SU-DHL-6 (cell line): Measurements from ENCODE around the gene G0S2.

Experiments
- H2AFZ ChIP-seq: fragments of 200-600 bp; sonication (generic); 2 replicates; pipeline ENCODE4 v1.6.1; 2014; ENCODE audit warnings: low read depth, mild to moderate bottlenecking, moderate library complexity, mixed read lengths, antibody characterized with exemption, low read length; ENCODE audit not compliant: severe bottlenecking
- H3F3A ChIP-seq: fragments of 200-600 bp; shearing (Covaris generic); 2 replicates; pipeline ENCODE4 v1.6.0; 2016; ENCODE audit warnings: antibody characterized with exemption, mild to moderate bottlenecking; ENCODE audit not compliant: insufficient read depth
- H3K27ac ChIP-seq: fragments of 200-600 bp; sonication (generic); 2 replicates; pipeline ENCODE4 v1.5.1; 2016; ENCODE audit warnings: low read depth, mild to moderate bottlenecking, low read length, moderate library complexity, mixed read lengths
- H3K27me3 ChIP-seq: fragments of 200-600 bp; sonication (generic), shearing (Covaris generic); 2 replicates; pipeline ENCODE4 v1.6.0; 2014; ENCODE audit warnings: mild to moderate bottlenecking, low read length
- H3K36me3 ChIP-seq: fragments of 200-600 bp; sonication (generic); 2 replicates; pipeline ENCODE4 v1.6.1; 2014; ENCODE audit warnings: mild to moderate bottlenecking, low read length, mixed read lengths
- H3K4me2 ChIP-seq: fragments of 300-600, 200-600 bp; shearing (Covaris generic), sonication (generic); 2 replicates; pipeline ENCODE4 v1.6.0; 2014; ENCODE audit warnings: low read length, low read depth, mild to moderate bottlenecking; ENCODE audit not compliant: poor library complexity, severe bottlenecking
- H3K4me3 ChIP-seq: fragments of 200-600 bp; sonication (generic); 2 replicates; pipeline ENCODE4 v1.5.1; 2014; ENCODE audit warnings: antibody characterized with exemption, low read length, mild to moderate bottlenecking, mixed read lengths; ENCODE audit not compliant: insufficient read depth, poor library complexity, severe bottlenecking
- H3K79me2 ChIP-seq: fragments of 200-600 bp; sonication (generic); 2 replicates; pipeline ENCODE4 v1.6.1; 2014; ENCODE audit warnings: mild to moderate bottlenecking, low read length, moderate library complexity; ENCODE audit not compliant: insufficient read depth
- H3K9ac ChIP-seq: fragments of 200-600 bp; sonication (generic); 2 replicates; pipeline ENCODE4 v1.7.0; 2014; ENCODE audit warnings: mild to moderate bottlenecking, low read length
- H3K9me2 ChIP-seq: fragments of 200-600 bp; sonication (generic); replicated peaks from 2 replicates; pipeline ENCODE4 v1.6.1; 2014; ENCODE audit warnings: low read length; ENCODE audit not compliant: insufficient read depth
- H3K9me3 ChIP-seq: fragments of 200-600 bp; sonication (generic); 2 replicates; pipeline ENCODE4 v1.6.1; 2014; ENCODE audit warnings: low read length, mixed read lengths; ENCODE audit not compliant: insufficient read depth
- H4K20me1 ChIP-seq: fragments of 200-600 bp; sonication (generic); 2 replicates; pipeline ENCODE4 v1.6.1; 2014; ENCODE audit warnings: low read depth, mild to moderate bottlenecking, antibody characterized with exemption, low read length, moderate library complexity, mixed read lengths
- CTCF ChIP-seq: fragments of 200-600 bp; sonication (generic); IDR thresholded peaks from one replicate; pipeline ENCODE4 v1.5.1; 2017; ENCODE audit warnings: antibody characterized with exemption, mild to moderate bottlenecking, low read length, moderate library complexity; ENCODE audit not compliant: insufficient read depth, poor library complexity, severe bottlenecking
- EZH2phosphoT487 ChIP-seq: fragments of 200-600 bp; sonication (generic), shearing (Covaris generic); conservative IDR thresholded peaks from 2 replicates; pipeline ENCODE4 v1.6.1; 2018; ENCODE audit warnings: mild to moderate bottlenecking, antibody characterized with exemption, low read length, moderate library complexity, mixed read lengths

G0S2 gene

GRCh38 chr1:209650454-209650853 is 24.8 kb upstream of the G0S2 start:
- Histone ChIP-seq H3K27ac (no peak overlapping the region), H2AFZ (no peak overlapping the region), H3K9ac (no peak overlapping the region), H3K79me2 (no peaks in the 10 kb centered on the region), H3K9me2 (no peaks in the 10 kb centered on the region), H3K27me3 (no peaks in the 10 kb centered on the region), H3K36me3 (no peaks in the 10 kb centered on the region), H3K4me2 (no peak overlapping the region), H3K4me3 (no peak overlapping the region), H4K20me1 (no peaks in the 10 kb centered on the region), H3F3A (no peaks in the 10 kb centered on the region), H3K9me3 (no peaks in the 10 kb centered on the region)
- TF ChIP-seq CTCF (no peak), EZH2phosphoT487 (no peak)

- no peaks in the 10 kb centered on the region for H3F3A ChIP-seq
- TF ChIP-seq CTCF (no peak), EZH2phosphoT487 (no peak)
- H3K27ac ChIP-seq = no peak overlapping the region
- H3K9ac ChIP-seq = no peak overlapping the region
- no peak overlapping the region for H3K4me2 ChIP-seq
- no peak overlapping the region for H3K4me3 ChIP-seq
- H4K20me1 ChIP-seq = no peaks in the 10 kb centered on the region
- no peak overlapping the region for H2AFZ ChIP-seq
- no peaks in the 10 kb centered on the region for H3K9me2 ChIP-seq
- no peaks in the 10 kb centered on the region for H3K36me3 ChIP-seq
- no peaks in the 10 kb centered on the region for H3K9me3 ChIP-seq
- no peaks in the 10 kb centered on the region for H3K79me2 ChIP-seq
- H3K27me3 ChIP-seq = no peaks in the 10 kb centered on the region
These were observed 24.0 kb upstream of the G0S2 start for GRCh38 chr1:209651138-209651587.

- no peaks in the 10 kb centered on the region for H3K9me3 ChIP-seq
- no peaks in the 10 kb centered on the region for H3K27me3 ChIP-seq
- H3F3A ChIP-seq = no peaks in the 10 kb centered on the region
- H3K9me2 ChIP-seq = no peaks in the 10 kb centered on the region
- H3K4me3 ChIP-seq = no peak within 1 kb of the TSS
- no peak within 1 kb of the TSS for H2AFZ ChIP-seq
- no peak within 1 kb of the TSS for H3K9ac ChIP-seq
- no peaks in the 10 kb centered on the region for H3K79me2 ChIP-seq
- TF ChIP-seq EZH2phosphoT487 (no peak), CTCF (no peak)
- H4K20me1 ChIP-seq = no peaks in the 10 kb centered on the region
- no peak within 1 kb of the TSS for H3K27ac ChIP-seq
- H3K36me3 ChIP-seq = no peaks in the 10 kb centered on the region
- no peak within 1 kb of the TSS for H3K4me2 ChIP-seq
These were observed 23.0 kb upstream of the G0S2 start, which contains the start of gene LAMB3 for GRCh38 chr1:209652121-209652735. Gene LAMB3, minus strand, starts transcription at chr1:209652425. Its CDS starts 1,481 bp downstream, at chr1:209650944.
